DND-41 (cell line): ENCODE measurements around the gene BRD1.

Experiments used
- ATAC-seq: fragments of 200-7000 bp; cut with Tn5 transposase; 3 replicates; pipeline ENCODE4 v1.9.1; 2021; ENCODE audit warnings: low read depth; ENCODE audit not compliant: insufficient read depth
- DNase-seq: peaks from one replicate; pipeline ENCODE4 v3.0.0-alpha.2; 2020
- H2AFZ ChIP-seq: 2 replicates; pipeline ENCODE4 v1.6.0; 2012; ENCODE audit warnings: low read depth, low read length
- H3K27ac ChIP-seq: 2 replicates; pipeline ENCODE4 v1.5.1; 2012; ENCODE audit warnings: low read length, inconsistent platforms
- H3K27me3 ChIP-seq: fragments of 200-600 bp; sonication (generic); 2 replicates; pipeline ENCODE4 v1.6.0; 2012; ENCODE audit warnings: low read length, mild to moderate bottlenecking, inconsistent platforms; ENCODE audit not compliant: insufficient read depth, poor library complexity
- H3K36me3 ChIP-seq: 2 replicates; pipeline ENCODE4 v1.5.1; 2012; ENCODE audit warnings: low read length, inconsistent platforms; ENCODE audit not compliant: insufficient read depth
- H3K4me1 ChIP-seq: 2 replicates; pipeline ENCODE4 v1.5.1; 2012; ENCODE audit warnings: mild to moderate bottlenecking, low read length; ENCODE audit not compliant: insufficient read depth
- H3K4me2 ChIP-seq: 2 replicates; pipeline ENCODE4 v1.6.0; 2012; ENCODE audit warnings: mild to moderate bottlenecking, moderate library complexity, low read length, inconsistent platforms; ENCODE audit not compliant: insufficient read depth
- H3K4me3 ChIP-seq, 2 experiments: fragments of 200-600 bp in 1 of 2; shearing (Covaris generic) in 1 of 2; 2 replicates each; pipeline ENCODE4 v1.5.1; 2012 to 2016; ENCODE audit warnings: inconsistent platforms in 2 of 2, low read length in 2 of 2, mild to moderate bottlenecking in 2 of 2, low read depth in 1 of 2, moderate library complexity in 1 of 2
- H3K79me2 ChIP-seq: 2 replicates; pipeline ENCODE4 v1.6.0; 2012; ENCODE audit warnings: low read length, inconsistent platforms; ENCODE audit not compliant: insufficient read depth
- H3K9ac ChIP-seq: 2 replicates; pipeline ENCODE4 v1.6.0; 2012; ENCODE audit warnings: low read depth, mild to moderate bottlenecking, inconsistent platforms, low read length, moderate library complexity
- H3K9me3 ChIP-seq: 2 replicates; pipeline ENCODE4 v1.5.1; 2012; ENCODE audit warnings: low read length, moderate library complexity, mild to moderate bottlenecking, inconsistent platforms; ENCODE audit not compliant: insufficient read depth, severe bottlenecking
- H4K20me1 ChIP-seq: 2 replicates; pipeline ENCODE4 v1.6.0; 2012; ENCODE audit warnings: low read length; ENCODE audit not compliant: insufficient read depth
- EZH2 ChIP-seq: IDR thresholded peaks from 3 replicates; pipeline ENCODE4 v1.6.1; 2012; ENCODE audit warnings: borderline replicate concordance, low read depth, mild to moderate bottlenecking, moderate library complexity, low read length, inconsistent platforms; ENCODE audit not compliant: severe bottlenecking
- TF ChIP-seq, protein P1 (sequence below): IDR thresholded peaks from 2 replicates; pipeline ENCODE4 v1.5.1; 2012; ENCODE audit warnings: borderline replicate concordance, low read length, moderate library complexity, mild to moderate bottlenecking; ENCODE audit not compliant: poor library complexity, severe bottlenecking; ENCODE audit errors: extremely low read depth

The BRD1 gene

GRCh38 chr22:49793296-49793695 is 34.4 kb downstream of the BRD1 start:
- ATAC-seq (no peak), DNase-seq (no peak)
- Histone ChIP-seq H3K4me2 (no peak overlapping the region), H4K20me1 (peaks cover 85% of the 10 kb centered on the region), H3K9ac (no peak overlapping the region), H3K36me3 (peaks cover 98% of the 10 kb centered on the region), H3K27ac (no peak overlapping the region), H3K4me1 (no peaks in the 10 kb centered on the region), H3K4me3 (no peak overlapping the region), H2AFZ (no peak overlapping the region), H3K79me2 (peaks cover 86% of the 10 kb centered on the region), H3K27me3 (no peaks in the 10 kb centered on the region), H3K9me3 (no peaks in the 10 kb centered on the region)
- TF ChIP-seq, protein P1, sequence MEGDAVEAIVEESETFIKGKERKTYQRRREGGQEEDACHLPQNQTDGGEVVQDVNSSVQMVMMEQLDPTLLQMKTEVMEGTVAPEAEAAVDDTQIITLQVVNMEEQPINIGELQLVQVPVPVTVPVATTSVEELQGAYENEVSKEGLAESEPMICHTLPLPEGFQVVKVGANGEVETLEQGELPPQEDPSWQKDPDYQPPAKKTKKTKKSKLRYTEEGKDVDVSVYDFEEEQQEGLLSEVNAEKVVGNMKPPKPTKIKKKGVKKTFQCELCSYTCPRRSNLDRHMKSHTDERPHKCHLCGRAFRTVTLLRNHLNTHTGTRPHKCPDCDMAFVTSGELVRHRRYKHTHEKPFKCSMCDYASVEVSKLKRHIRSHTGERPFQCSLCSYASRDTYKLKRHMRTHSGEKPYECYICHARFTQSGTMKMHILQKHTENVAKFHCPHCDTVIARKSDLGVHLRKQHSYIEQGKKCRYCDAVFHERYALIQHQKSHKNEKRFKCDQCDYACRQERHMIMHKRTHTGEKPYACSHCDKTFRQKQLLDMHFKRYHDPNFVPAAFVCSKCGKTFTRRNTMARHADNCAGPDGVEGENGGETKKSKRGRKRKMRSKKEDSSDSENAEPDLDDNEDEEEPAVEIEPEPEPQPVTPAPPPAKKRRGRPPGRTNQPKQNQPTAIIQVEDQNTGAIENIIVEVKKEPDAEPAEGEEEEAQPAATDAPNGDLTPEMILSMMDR, result no peak
- no peak for TF ChIP-seq EZH2

GRCh38 chr22:49792107-49792506 is 35.6 kb downstream of the BRD1 start:
- Histone ChIP-seq H4K20me1 (peaks cover 85% of the 10 kb centered on the region), H3K36me3 (peaks cover 98% of the 10 kb centered on the region), H3K4me2 (no peak overlapping the region), H3K27ac (no peak overlapping the region), H3K79me2 (peaks cover 90% of the 10 kb centered on the region), H3K9me3 (no peaks in the 10 kb centered on the region), H3K4me1 (no peaks in the 10 kb centered on the region), H2AFZ (no peak overlapping the region), H3K4me3 (no peak overlapping the region), H3K27me3 (no peaks in the 10 kb centered on the region), H3K9ac (no peak overlapping the region)
- DNase-seq, result no peak
- no peak for ATAC-seq
- no peak for TF ChIP-seq EZH2
- TF ChIP-seq, protein P1, result no peak

DNA sequence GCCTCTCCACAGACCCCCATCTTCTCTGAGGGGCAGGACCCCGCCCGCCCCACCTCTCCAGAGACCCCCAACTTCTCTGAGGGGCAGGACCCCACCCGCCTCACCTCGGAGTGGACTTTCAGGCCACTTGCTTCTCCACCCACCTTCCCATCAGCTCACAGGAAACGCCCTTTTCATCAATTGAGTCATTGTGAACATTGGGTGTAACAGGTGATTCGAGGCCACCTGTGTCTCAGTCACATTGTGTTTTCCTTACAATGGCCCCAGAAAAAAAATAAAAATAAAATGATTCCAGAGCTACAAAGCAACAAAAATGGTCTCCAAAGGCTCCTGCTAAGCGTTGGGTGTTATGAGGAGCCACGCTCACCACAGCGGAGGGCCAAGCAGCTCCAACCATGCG is 36.0 kb downstream of the BRD1 start:
- Histone ChIP-seq H2AFZ (no peak overlapping the region), H3K36me3 (peaks cover 98% of the 10 kb centered on the region), H4K20me1 (peaks cover 83% of the 10 kb centered on the region)

More for the DNA sequence above, 36.0 kb downstream of the BRD1 start:
- ATAC-seq (no peak), DNase-seq (no peak)
- Histone ChIP-seq H3K4me1 (no peaks in the 10 kb centered on the region), H3K4me2 (no peak overlapping the region), H3K79me2 (peaks cover 90% of the 10 kb centered on the region), H3K4me3 (no peak overlapping the region), H3K27me3 (no peaks in the 10 kb centered on the region), H3K27ac (no peak overlapping the region), H3K9ac (no peak overlapping the region), H3K9me3 (no peaks in the 10 kb centered on the region)
- TF ChIP-seq, protein P1, result no peak
- TF ChIP-seq EZH2, result no peak
